ENCODE measurements around the gene TSPAN9.

Gene TSPAN9

DNA sequence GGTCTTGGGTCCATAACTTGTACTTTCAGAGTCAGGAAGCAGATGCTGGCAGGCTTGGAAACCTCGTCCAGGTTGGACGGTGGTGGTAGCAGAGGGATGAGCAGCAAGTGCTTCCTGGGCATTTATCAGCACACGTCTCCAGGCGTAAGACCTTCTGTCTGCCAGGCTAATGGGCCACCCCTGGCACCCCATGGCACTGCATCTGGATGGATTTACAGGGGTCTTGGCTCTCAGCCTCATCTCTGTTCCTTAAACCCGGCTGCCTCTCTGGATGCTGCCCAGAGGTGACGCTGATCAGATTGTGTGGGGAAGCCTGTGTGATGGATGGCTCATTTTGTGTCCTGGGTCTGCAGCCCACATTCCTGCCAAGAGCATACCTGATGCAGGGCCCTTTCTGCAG lies 145.1 kb downstream of the TSPAN9 start:
- H3K4me3 ChIP-seq (ENCODE audit: low read depth, low read length): no peak overlapping the region
- TF ChIP-seq CTCF (IDR thresholded peaks at IDR 0.05; ENCODE audit: control insufficient read depth, extremely low read depth, insufficient read depth): no peak
- no peak for DNase-seq (ENCODE audit: low read depth)

DNA sequence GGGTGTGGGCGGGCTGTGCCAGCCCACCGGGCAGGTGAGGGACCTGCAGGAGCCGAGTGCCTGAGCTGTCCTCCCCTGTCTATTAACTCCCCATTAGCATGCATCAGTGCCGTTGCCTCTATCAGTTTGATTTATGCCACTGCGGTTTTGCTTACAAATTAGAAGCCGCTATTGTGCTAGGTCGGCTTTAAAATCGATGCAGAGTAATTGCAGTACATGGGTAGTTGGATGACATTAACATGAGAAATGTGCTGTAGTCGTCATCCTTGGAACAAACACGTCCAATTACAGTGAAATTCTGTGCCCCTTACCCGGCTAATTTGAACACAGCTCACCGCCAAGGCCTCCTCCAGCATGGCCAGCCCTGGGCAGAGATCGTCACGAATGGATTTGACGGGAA lies 145.8 kb downstream of the TSPAN9 start:
- TF ChIP-seq CTCF (IDR thresholded peaks at IDR 0.05; ENCODE audit: control insufficient read depth, extremely low read depth, insufficient read depth): no peak
- H3K4me3 ChIP-seq (ENCODE audit: low read depth, low read length): no peak overlapping the region
- no peak for DNase-seq (ENCODE audit: low read depth)

- no peak for DNase-seq (ENCODE audit: low read depth)
- no peak overlapping the region for H3K4me3 ChIP-seq (ENCODE audit: low read depth, low read length)
- TF ChIP-seq CTCF (IDR thresholded peaks at IDR 0.05; ENCODE audit: control insufficient read depth, extremely low read depth, insufficient read depth): no peak
Measured at GRCh38 chr12:3223601-3224529, 146.7 kb downstream of the TSPAN9 start.

GRCh38 chr12:3224530-3224903 lies 147.3 kb downstream of the TSPAN9 start:
- no peak overlapping the region for H3K4me3 ChIP-seq (ENCODE audit: low read depth, low read length)
- TF ChIP-seq CTCF (IDR thresholded peaks at IDR 0.05; ENCODE audit: control insufficient read depth, extremely low read depth, insufficient read depth): no peak
- no peak for DNase-seq (ENCODE audit: low read depth)

- DNase-seq (ENCODE audit: low read depth): no peak
- no peak for TF ChIP-seq CTCF (IDR thresholded peaks at IDR 0.05; ENCODE audit: control insufficient read depth, extremely low read depth, insufficient read depth)
- H3K4me3 ChIP-seq (ENCODE audit: low read depth, low read length): no peak overlapping the region
Measured at GRCh38 chr12:3225154-3225795, 148.1 kb downstream of the TSPAN9 start.

DNA sequence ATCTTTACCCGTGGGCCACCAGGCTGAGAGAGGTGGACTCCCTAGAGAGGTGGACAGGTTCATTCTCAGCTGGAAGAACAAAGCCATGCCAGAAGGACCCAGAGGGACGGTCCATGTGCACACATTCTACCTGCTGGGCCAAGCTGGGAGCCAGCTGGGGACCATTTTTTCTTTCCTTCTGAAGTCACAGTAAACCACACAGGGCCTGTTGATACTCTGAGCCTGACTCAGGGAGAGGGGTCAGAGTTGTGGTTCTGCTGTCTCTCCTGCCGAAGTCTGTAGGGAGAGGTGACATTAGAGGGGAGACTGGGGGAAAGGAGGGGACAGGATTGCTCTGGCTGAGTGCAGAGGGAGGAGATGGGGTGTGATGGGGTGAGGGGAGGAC lies 148.6 kb downstream of the TSPAN9 start:
- no peak overlapping the region for H3K4me3 ChIP-seq (ENCODE audit: low read depth, low read length)
- no peak for TF ChIP-seq CTCF (IDR thresholded peaks at IDR 0.05; ENCODE audit: control insufficient read depth, extremely low read depth, insufficient read depth)
- DNase-seq (ENCODE audit: low read depth): no peak

All from LNCaP clone FGC (cell line).